Measurements from ENCODE around the gene DHPS.

GRCh38 chr19:12689012-12689411 is 7.3 kb upstream of the DHPS start:
- TF ChIP-seq EZH2 (IDR thresholded peaks at IDR 0.05; ENCODE audit: insufficient read depth, poor library complexity, severe bottlenecking) (no peak), EZH2phosphoT487 (IDR thresholded peaks at IDR 0.05; ENCODE audit: insufficient read depth, low read depth) (no peak)
